ENCODE data around the gene HLA-F.

The HLA-F gene

GRCh38 chr6:29723262-29723665 lies at the start of gene HLA-F:
Gene HLA-F (plus strand): TSS chr6:29723434. CDS start chr6:29723464, 30 bp downstream.
- peak; percentile 84 for DNase-seq (ENCODE audit: low spot score)

- no peak for DNase-seq (ENCODE audit: low spot score)
These were observed 49.2 kb upstream of the HLA-F start for GRCh38 chr6:29674008-29674407.

- DNase-seq (ENCODE audit: low spot score) = no peak
These were observed 47.7 kb upstream of the HLA-F start for GRCh38 chr6:29675561-29675960.

GRCh38 chr6:29676981-29677601 lies 46.1 kb upstream of the HLA-F start:
- no peak for DNase-seq (ENCODE audit: low spot score)

- no peak for DNase-seq (ENCODE audit: low spot score)
These were observed 45.1 kb upstream of the HLA-F start for GRCh38 chr6:29678114-29678513.

- no peak for DNase-seq (ENCODE audit: low spot score)
These were observed 43.3 kb upstream of the HLA-F start for GRCh38 chr6:29679962-29680361.

- no peak for DNase-seq (ENCODE audit: low spot score)
These were observed 42.8 kb upstream of the HLA-F start for GRCh38 chr6:29680416-29680815.

GRCh38 chr6:29680904-29681303 lies 42.3 kb upstream of the HLA-F start, which contains the start of gene ZFP57:
Gene ZFP57 (minus strand): TSS chr6:29681152. CDS start chr6:29677003, 4,149 bp downstream.
- no peak for DNase-seq (ENCODE audit: low spot score)

- no peak for DNase-seq (ENCODE audit: low spot score)
These were observed 41.4 kb upstream of the HLA-F start for GRCh38 chr6:29681811-29682210.

- DNase-seq (ENCODE audit: low spot score) = no peak
These were observed 37.4 kb upstream of the HLA-F start for GRCh38 chr6:29685718-29686326.

GRCh38 chr6:29694637-29695036 lies 28.6 kb upstream of the HLA-F start:
- no peak for DNase-seq (ENCODE audit: low spot score)

GRCh38 chr6:29696147-29697125 lies 26.8 kb upstream of the HLA-F start:
- no peak for DNase-seq (ENCODE audit: low spot score)

GRCh38 chr6:29702519-29703103 lies 20.6 kb upstream of the HLA-F start:
- peak; percentile 49 for DNase-seq (ENCODE audit: low spot score)

- peak; percentile 28 for DNase-seq (ENCODE audit: low spot score)
These were observed 17.6 kb upstream of the HLA-F start for GRCh38 chr6:29705389-29706231.

- DNase-seq (ENCODE audit: low spot score) = peak; percentile 85
These were observed 14.6 kb upstream of the HLA-F start for GRCh38 chr6:29708432-29709179.

GRCh38 chr6:29709188-29709587 lies 14.0 kb upstream of the HLA-F start:
- DNase-seq (ENCODE audit: low spot score) = no peak

GRCh38 chr6:29710281-29710941 lies 12.8 kb upstream of the HLA-F start:
- DNase-seq (ENCODE audit: low spot score) = no peak

GRCh38 chr6:29720863-29721262 lies 2.4 kb upstream of the HLA-F start:
- peak; percentile 61 for DNase-seq (ENCODE audit: low spot score)

- peak; percentile 72 for DNase-seq (ENCODE audit: low spot score)
These were observed 693 bp downstream of the HLA-F start for GRCh38 chr6:29723666-29724588.

Measured in CD4-positive, alpha-beta T cell treated with Interleukin-6 at 100 ng/mL for 8 hours (primary cell).